IPS-15b (cell line): ENCODE results near the gene ROPN1L.
"Not testable (repeated sequence)": the region's sequence is repeated elsewhere in the genome, so short reads cannot be mapped to it uniquely, and the experiment has no call there.

ENCODE experiments used
- H3K27me3 ChIP-seq: one replicate; pipeline ENCODE4 v1.6.1; 2013; ENCODE audit warnings: low read length; ENCODE audit not compliant: control insufficient read depth, insufficient read depth
- H3K36me3 ChIP-seq: one replicate; pipeline ENCODE4 v1.6.1; 2013; ENCODE audit warnings: low read length; ENCODE audit not compliant: control insufficient read depth, insufficient read depth
- H3K4me1 ChIP-seq: one replicate; pipeline ENCODE4 v1.6.1; 2013; ENCODE audit warnings: mild to moderate bottlenecking, low read length; ENCODE audit not compliant: control insufficient read depth, insufficient read depth
- H3K4me3 ChIP-seq: one replicate; pipeline ENCODE4 v1.5.1; 2013; ENCODE audit warnings: low read depth, low read length
- H3K9ac ChIP-seq: one replicate; pipeline ENCODE4 v1.6.1; 2013; ENCODE audit warnings: low read depth, mild to moderate bottlenecking, low read length
- H3K9me3 ChIP-seq: one replicate; pipeline ENCODE4 v1.6.1; 2013; ENCODE audit warnings: mild to moderate bottlenecking, low read length; ENCODE audit not compliant: control insufficient read depth, insufficient read depth

The ROPN1L gene

DNA sequence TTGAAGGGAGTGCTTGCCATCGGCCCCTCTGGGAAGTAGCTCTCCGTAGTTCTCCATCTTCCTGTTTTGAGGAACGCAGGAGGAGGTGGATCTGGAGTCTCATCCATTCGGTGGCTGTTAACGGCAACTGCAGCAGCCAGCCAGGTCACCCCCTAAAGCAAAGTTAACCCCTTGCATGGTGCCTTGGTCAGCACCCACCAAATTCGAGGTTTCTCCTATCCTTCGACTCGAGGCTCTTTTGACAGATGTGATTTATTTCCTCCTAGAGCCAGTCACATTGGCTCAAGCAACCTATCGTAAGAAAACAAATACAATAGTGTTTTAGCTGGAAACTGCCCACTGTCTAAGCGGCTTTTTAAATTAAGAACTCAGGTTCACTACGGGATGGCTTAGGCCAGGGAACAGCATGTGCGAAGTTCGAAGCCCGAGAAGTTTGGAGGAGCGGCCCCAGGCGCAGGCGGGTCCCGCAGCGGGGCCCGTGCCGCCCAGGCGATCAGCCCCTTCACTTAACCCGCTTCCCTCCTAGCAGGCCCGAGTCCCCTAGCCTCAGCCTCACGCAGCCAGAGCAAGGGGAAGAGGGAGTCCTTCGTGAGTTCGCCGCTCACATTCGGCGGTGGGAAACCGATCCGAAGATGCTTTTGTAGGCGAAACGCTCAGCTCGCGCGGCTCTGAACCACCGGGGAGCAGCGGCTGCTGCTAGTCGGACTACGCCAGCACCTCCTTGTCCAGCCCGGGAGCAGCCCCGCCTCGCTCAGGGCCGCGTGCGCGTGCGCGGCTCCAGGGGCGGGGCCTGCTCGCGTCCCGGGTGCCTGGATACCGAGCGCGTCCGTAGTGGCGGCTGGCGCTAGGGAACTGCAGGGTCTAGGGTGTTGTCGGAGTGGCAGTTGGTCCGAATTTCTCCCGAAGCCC is at the start of gene ROPN1L:
Gene ROPN1L (plus strand): TSS at position 797 of the 909 bp plus-strand sequence. CDS start 289 bp downstream, outside the sequence.
- Histone ChIP-seq H3K9me3 (no peaks in the 10 kb centered on the region), H3K27me3 (peaks cover 15% of the 10 kb centered on the region), H3K36me3 (no peaks in the 10 kb centered on the region), H3K9ac (peak within 1 kb of the TSS; percentile 79), H3K4me3 (peak within 1 kb of the TSS; percentile 78), H3K4me1 (no peaks in the 10 kb centered on the region)

DNA sequence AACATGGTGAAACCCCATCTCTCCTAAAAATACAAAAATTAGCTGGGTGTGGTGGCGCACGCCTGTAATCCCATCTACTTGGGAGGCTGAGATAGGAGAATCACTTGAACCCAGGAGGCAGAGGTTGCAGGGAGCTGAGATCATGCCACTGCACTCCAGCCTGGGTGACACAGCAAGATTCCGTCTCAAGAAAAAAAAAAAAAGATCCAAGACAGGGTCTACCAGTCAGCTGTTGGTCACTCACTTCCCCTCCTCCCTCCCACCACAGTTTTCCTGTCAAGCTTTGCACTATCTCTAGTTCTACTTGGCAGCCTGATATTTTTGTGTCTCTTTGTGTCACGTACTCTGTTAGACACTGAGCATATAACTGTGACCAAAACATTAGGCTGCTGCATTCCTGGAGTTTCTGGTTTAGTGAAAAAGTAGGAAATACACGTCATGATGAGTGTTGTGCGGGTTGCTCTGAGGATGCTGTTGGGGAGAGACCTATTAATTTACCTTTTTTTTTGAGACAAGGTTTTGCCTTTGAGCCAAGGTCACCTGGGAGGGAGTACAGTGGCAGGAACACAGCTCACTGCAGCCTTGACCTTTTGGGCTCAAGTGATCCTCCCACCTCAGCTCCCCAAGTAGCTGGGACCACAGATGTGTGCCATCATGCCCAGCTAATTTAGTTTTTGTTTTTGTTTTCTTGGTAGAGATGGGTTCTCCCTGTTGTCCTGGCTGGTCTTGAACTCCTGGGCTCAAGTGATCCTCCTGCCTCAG is 48.9 kb upstream of the ROPN1L start:
- not testable (repeated sequence) for H3K36me3 ChIP-seq, H3K9ac ChIP-seq, H3K4me3 ChIP-seq, H3K9me3 ChIP-seq, H3K27me3 ChIP-seq, H3K4me1 ChIP-seq

DNA sequence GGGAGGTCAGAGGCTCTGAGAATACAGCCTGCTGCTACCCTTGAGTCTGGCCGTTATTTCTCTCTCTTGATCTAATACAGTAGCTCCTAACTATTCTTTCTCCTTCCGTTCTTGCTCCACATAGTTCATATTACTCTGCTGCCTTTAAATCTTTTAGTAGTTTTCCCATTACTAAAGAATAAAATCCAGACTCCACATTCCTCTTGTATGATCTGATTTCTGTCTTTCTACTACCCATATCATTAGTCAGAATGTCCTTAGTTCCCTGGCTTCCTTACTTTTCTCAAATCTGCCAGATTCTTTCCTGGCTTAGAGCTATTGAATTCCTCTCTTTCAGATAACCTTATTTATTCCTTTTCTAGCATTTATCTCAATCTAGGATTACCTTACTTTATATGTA is 48.2 kb upstream of the ROPN1L start:
- Histone ChIP-seq H3K4me1 (no peaks in the 10 kb centered on the region), H3K9ac (no peak overlapping the region), H3K4me3 (no peak overlapping the region), H3K9me3 (no peaks in the 10 kb centered on the region), H3K27me3 (no peaks in the 10 kb centered on the region), H3K36me3 (peaks cover 9% of the 10 kb centered on the region)

DNA sequence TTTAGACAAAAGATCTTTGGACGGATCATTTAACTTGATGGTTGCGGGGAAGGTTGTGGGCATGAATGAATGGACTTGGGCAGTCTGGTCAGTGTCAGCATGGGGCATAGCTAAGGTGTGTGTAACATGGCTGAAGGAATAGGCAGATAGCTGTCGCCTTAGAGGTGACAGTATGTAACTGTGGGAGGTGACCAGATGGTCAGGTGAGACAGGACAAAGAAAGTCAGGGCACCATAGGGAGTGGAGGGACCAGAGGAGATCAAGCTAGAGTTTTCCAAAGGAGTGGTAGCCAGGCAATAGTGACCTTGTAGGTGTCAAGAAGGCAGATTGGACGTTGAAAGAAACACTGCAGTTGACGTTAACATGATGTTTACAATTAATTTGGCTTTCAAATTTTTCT is 45.1 kb upstream of the ROPN1L start:
- H3K4me1 ChIP-seq, result no peaks in the 10 kb centered on the region
- H3K27me3 ChIP-seq, result no peaks in the 10 kb centered on the region
- H3K9me3 ChIP-seq, result no peaks in the 10 kb centered on the region
- H3K36me3 ChIP-seq, result peaks cover 6% of the 10 kb centered on the region
- H3K4me3 ChIP-seq, result no peak overlapping the region
- H3K9ac ChIP-seq, result no peak overlapping the region

DNA sequence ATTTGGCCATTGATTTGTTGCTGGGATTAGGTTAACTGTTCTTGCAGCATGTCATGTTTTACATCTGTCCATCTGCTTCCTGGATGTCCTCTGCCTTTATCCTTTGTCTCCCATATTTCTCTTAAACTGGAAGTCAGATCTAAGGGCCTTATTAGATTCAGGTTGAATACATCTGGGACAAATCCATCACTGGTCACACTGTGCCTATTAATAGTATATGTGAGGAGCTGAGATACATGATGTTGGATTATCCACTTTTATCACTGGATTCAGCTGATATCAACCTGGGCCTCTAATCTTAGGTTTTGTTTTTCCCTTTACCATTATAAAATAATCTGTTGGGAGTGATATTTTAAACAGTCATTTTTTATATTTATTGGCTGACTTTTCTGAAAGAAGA is 41.8 kb upstream of the ROPN1L start:
- H3K4me3 ChIP-seq, result no peak overlapping the region
- H3K27me3 ChIP-seq, result no peaks in the 10 kb centered on the region
- H3K36me3 ChIP-seq, result peaks cover 15% of the 10 kb centered on the region
- no peaks in the 10 kb centered on the region for H3K9me3 ChIP-seq
- no peaks in the 10 kb centered on the region for H3K4me1 ChIP-seq
- H3K9ac ChIP-seq, result no peak overlapping the region

DNA sequence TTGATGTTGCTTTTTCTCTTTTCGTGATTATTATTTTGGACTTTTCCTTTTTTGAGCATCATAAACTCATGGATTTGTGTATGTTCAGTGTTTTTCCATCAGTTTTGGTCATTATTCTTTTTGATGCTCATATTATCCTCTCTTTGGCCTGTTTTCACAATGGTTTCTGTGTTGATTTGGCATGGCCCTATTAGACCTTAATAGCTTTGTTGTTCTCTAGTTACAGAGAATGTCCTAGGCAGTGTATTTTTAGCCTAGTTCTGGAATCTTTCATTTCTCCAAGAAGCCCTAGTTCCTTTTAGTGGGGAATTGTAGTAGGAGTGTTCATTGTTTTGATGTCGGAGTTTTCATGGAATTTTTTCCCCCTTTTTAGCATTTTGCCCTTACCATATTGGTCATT is 41.3 kb upstream of the ROPN1L start:
- Histone ChIP-seq H3K4me3 (no peak overlapping the region), H3K9me3 (no peaks in the 10 kb centered on the region), H3K36me3 (peaks cover 15% of the 10 kb centered on the region), H3K9ac (no peak overlapping the region), H3K27me3 (no peaks in the 10 kb centered on the region), H3K4me1 (no peaks in the 10 kb centered on the region)

DNA sequence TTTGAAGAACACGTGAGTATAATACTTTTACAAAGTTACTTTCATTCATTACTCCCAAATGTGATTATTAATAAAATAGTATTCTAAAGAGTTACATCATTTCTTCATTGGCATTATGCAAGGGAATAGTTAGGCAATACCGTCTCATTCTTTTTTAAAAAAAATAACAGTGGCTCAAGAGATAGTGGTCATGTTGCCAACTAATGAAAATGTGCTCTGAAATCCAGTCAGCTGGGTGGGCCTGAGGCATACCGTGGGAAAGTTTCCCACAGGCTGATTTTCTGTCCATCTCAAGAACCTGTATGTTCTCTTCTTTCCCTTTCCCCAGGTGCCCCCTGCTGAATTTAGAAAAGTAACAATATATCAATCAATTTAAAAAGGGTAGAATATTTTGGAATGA is 40.8 kb upstream of the ROPN1L start:
- Histone ChIP-seq H3K4me1 (no peaks in the 10 kb centered on the region), H3K9me3 (no peaks in the 10 kb centered on the region), H3K9ac (no peak overlapping the region), H3K27me3 (no peaks in the 10 kb centered on the region), H3K36me3 (peaks cover 12% of the 10 kb centered on the region), H3K4me3 (no peak overlapping the region)

DNA sequence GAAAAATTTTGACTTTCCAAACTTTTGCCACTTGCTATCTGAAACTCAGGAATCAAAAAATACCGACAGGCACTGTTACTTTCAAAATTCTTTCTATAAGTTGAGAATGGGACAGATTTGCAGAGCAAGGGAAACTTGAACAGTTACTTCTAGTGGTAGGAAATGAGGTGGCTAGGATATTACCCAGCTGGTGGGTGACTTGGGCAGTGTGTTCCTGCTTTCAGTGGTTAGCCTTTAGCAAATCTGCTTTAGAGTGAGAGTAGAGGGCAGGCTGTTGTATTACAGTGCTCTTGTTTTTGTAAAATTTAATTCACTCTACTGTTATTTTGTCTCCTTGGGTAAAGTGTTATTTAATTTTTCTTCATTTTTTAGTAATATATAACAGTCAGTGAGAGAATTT is 40.2 kb upstream of the ROPN1L start:
- Histone ChIP-seq H3K9me3 (no peaks in the 10 kb centered on the region), H3K36me3 (peaks cover 14% of the 10 kb centered on the region), H3K4me1 (no peaks in the 10 kb centered on the region), H3K4me3 (no peak overlapping the region), H3K27me3 (no peaks in the 10 kb centered on the region), H3K9ac (no peak overlapping the region)

DNA sequence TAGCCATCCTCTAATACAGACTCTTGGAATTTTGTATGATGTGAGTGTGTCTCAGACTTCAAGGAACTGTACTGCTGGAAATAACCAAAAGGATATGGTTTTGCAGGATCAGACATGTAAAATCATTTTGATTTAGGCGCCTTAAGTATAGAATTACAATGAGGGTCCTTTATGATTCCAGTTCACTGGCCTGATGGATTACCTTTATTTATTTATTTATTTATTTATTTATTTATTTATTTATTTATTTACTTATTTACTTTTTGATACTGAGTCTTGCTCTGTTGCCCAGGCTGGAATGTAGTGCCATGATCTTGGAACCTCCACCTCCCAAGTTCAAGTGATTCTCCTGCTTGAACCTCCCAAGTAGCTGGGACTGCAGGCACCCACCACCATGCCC is 37.9 kb upstream of the ROPN1L start:
- no peaks in the 10 kb centered on the region for H3K9me3 ChIP-seq
- H3K4me1 ChIP-seq, result no peaks in the 10 kb centered on the region
- H3K36me3 ChIP-seq, result peaks cover 17% of the 10 kb centered on the region
- no peak overlapping the region for H3K9ac ChIP-seq
- no peaks in the 10 kb centered on the region for H3K27me3 ChIP-seq
- no peak overlapping the region for H3K4me3 ChIP-seq

DNA sequence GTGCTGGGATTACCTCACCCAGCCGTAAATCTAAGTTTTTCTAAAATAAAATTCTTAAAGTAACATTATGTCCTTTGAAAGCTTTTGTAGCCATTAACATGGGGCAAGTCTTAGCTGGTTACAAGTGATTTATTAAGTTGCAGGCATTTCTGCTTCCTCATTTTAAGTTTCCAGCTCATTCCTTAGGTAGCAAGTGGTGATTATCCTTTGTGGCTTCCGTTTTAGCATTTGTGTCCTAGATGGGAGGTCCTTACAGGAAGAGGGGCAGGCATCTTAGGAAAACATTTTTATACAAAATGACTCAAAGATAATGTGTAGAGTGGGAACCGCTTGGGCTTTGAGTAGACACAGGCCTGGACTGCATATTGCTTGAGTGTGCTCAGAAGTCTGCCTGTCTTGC is 35.0 kb upstream of the ROPN1L start:
- no peaks in the 10 kb centered on the region for H3K27me3 ChIP-seq
- H3K9me3 ChIP-seq, result no peaks in the 10 kb centered on the region
- H3K4me3 ChIP-seq, result no peak overlapping the region
- H3K9ac ChIP-seq, result no peak overlapping the region
- no peaks in the 10 kb centered on the region for H3K4me1 ChIP-seq
- H3K36me3 ChIP-seq, result peaks cover 20% of the 10 kb centered on the region

DNA sequence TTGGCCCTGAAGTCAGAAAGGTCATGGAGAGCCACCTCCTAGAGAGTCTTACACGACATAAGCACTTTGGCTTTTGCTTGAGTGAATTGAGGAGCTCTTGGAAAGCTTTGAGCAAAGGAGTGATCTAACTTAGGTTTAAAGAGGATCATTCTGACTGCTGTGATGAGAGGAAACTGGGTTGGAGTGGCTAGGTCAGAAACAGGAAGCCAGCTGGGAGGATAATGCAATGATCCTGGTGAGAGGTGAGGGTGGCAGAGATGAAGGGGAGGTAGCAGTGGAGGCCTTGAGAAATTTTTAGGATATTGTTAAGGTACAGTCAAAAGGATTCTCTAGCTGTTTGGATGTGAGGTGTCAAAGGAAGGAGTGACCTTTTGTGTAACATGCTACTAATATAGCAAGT is 32.2 kb upstream of the ROPN1L start:
- no peak overlapping the region for H3K4me3 ChIP-seq
- H3K4me1 ChIP-seq, result no peaks in the 10 kb centered on the region
- H3K9me3 ChIP-seq, result no peaks in the 10 kb centered on the region
- no peak overlapping the region for H3K9ac ChIP-seq
- H3K36me3 ChIP-seq, result peaks cover 20% of the 10 kb centered on the region
- no peaks in the 10 kb centered on the region for H3K27me3 ChIP-seq

DNA sequence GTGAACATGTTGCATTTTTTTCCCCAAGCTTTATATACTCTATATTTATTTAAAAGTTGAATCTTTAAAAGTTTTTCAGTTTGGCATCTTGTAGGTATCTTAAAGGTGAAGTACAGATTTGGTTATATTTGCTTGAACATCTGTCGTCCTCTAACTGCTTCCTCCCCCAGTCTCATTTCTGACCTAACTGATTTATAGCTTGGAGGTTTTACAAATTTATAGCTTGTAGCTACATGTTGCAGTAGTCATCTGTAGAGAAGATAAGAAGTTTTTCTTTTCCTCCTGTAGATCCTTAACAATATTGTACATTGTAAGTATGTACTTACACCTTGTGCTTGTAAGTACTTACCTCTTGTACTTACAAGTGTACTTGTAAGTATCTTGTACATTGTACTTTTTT is 31.0 kb upstream of the ROPN1L start:
- Histone ChIP-seq H3K36me3 (peaks cover 19% of the 10 kb centered on the region), H3K4me3 (no peak overlapping the region), H3K4me1 (no peaks in the 10 kb centered on the region), H3K27me3 (no peaks in the 10 kb centered on the region), H3K9ac (no peak overlapping the region), H3K9me3 (no peaks in the 10 kb centered on the region)
